Ishikawa (cell line): ENCODE measurements around the gene DCTD.

ENCODE experiments used
- CEBPB ChIP-seq: IDR thresholded peaks from 2 replicates; pipeline ENCODE4 v1.6.1; 2012
- CREB1 ChIP-seq: IDR thresholded peaks from 2 replicates; pipeline ENCODE4 v1.6.1; 2012; ENCODE audit warnings: low read depth
- EGR1 ChIP-seq: IDR thresholded peaks from 2 replicates; pipeline ENCODE4 v1.6.1; 2012
- EP300 ChIP-seq: IDR thresholded peaks from 2 replicates; pipeline ENCODE4 v1.6.1; 2012; ENCODE audit warnings: borderline replicate concordance
- FOXM1 ChIP-seq: IDR thresholded peaks from 2 replicates; pipeline ENCODE4 v1.6.1; 2012; ENCODE audit warnings: low read depth, borderline replicate concordance
- NFIC ChIP-seq: IDR thresholded peaks from 2 replicates; pipeline ENCODE4 v1.6.1; 2012
- RAD21 ChIP-seq: IDR thresholded peaks from 2 replicates; pipeline ENCODE4 v1.6.1; 2012; ENCODE audit warnings: low read depth
- REST ChIP-seq: IDR thresholded peaks from 2 replicates; pipeline ENCODE4 v1.6.1; 2012; ENCODE audit warnings: low read depth, mild to moderate bottlenecking
- TAF1 ChIP-seq: IDR thresholded peaks from 2 replicates; pipeline ENCODE4 v1.6.1; 2012; ENCODE audit warnings: low read depth, mild to moderate bottlenecking
- TCF12 ChIP-seq: IDR thresholded peaks from 2 replicates; pipeline ENCODE4 v1.6.1; 2012; ENCODE audit warnings: low read depth
- TEAD4 ChIP-seq: IDR thresholded peaks from 2 replicates; pipeline ENCODE4 v1.6.1; 2012
- YY1 ChIP-seq: IDR thresholded peaks from 2 replicates; pipeline ENCODE4 v1.6.1; 2012; ENCODE audit warnings: low read depth
- ZBTB7A ChIP-seq: IDR thresholded peaks from 2 replicates; pipeline ENCODE4 v1.6.1; 2012; ENCODE audit warnings: low read depth
- TF ChIP-seq, protein P1 (sequence below): IDR thresholded peaks from 2 replicates; pipeline ENCODE4 v1.6.1; 2012
- TF ChIP-seq, protein P2 (sequence below): IDR thresholded peaks from 2 replicates; pipeline ENCODE4 v1.6.1; 2012

The DCTD gene

GRCh38 chr4:182845618-182846017, 71.6 kb downstream of the DCTD start:
- TF ChIP-seq FOXM1, result no peak
- TF ChIP-seq NFIC, result no peak
- no peak for TF ChIP-seq EGR1
- no peak for TF ChIP-seq RAD21
- TF ChIP-seq TEAD4, result no peak
- TF ChIP-seq REST, result no peak
- TF ChIP-seq CREB1, result no peak

- TF ChIP-seq NFIC, result no peak
- TF ChIP-seq TCF12, result no peak
- no peak for TF ChIP-seq RAD21
- TF ChIP-seq CREB1, result no peak
- TF ChIP-seq, protein P1, sequence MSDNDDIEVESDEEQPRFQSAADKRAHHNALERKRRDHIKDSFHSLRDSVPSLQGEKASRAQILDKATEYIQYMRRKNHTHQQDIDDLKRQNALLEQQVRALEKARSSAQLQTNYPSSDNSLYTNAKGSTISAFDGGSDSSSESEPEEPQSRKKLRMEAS, result no peak
- no peak for TF ChIP-seq EGR1
- no peak for TF ChIP-seq REST
- no peak for TF ChIP-seq FOXM1
- TF ChIP-seq CEBPB, result no peak
- TF ChIP-seq, protein P2, sequence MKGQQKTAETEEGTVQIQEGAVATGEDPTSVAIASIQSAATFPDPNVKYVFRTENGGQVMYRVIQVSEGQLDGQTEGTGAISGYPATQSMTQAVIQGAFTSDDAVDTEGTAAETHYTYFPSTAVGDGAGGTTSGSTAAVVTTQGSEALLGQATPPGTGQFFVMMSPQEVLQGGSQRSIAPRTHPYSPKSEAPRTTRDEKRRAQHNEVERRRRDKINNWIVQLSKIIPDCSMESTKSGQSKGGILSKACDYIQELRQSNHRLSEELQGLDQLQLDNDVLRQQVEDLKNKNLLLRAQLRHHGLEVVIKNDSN, result no peak
- TF ChIP-seq TAF1, result no peak
- TF ChIP-seq EP300, result no peak
- TF ChIP-seq YY1, result no peak
- no peak for TF ChIP-seq TEAD4
Measured at GRCh38 chr4:182843808-182844325, 73.3 kb downstream of the DCTD start.

- TF ChIP-seq TAF1, result no peak
- TF ChIP-seq CEBPB, result no peak
- no peak for TF ChIP-seq NFIC
- no peak for TF ChIP-seq EGR1
- TF ChIP-seq YY1, result no peak
- no peak for TF ChIP-seq REST
- no peak for TF ChIP-seq FOXM1
- TF ChIP-seq, protein P1, result no peak
- TF ChIP-seq CREB1, result no peak
- no peak for TF ChIP-seq TEAD4
- TF ChIP-seq, protein P2, result no peak
- no peak for TF ChIP-seq EP300
- TF ChIP-seq TCF12, result no peak
Measured at GRCh38 chr4:182842759-182843390, 74.3 kb downstream of the DCTD start.

- no peak for TF ChIP-seq CEBPB
- no peak for TF ChIP-seq TAF1
- TF ChIP-seq REST, result no peak
- no peak for TF ChIP-seq EGR1
- no peak for TF ChIP-seq NFIC
- TF ChIP-seq RAD21, result no peak
- TF ChIP-seq EP300, result no peak
- no peak for TF ChIP-seq TEAD4
- no peak for TF ChIP-seq TCF12
- TF ChIP-seq, protein P2, result no peak
- no peak for TF ChIP-seq CREB1
- no peak for TF ChIP-seq YY1
- no peak for TF ChIP-seq ZBTB7A
- TF ChIP-seq, protein P1, result no peak
- TF ChIP-seq FOXM1, result no peak
Measured at GRCh38 chr4:182842104-182842600, 75.0 kb downstream of the DCTD start.
